RWPE1 (cell line): ENCODE results near the gene AKT3.

Experiments
- CTCF ChIA-PET: fragments of 350-600 bp; sonication (Branson Sonifier 250); formaldehyde crosslinking; extraction: SDS; loops from one replicate; lab custom pipeline; 2021; lab: Yijun Ruan, JAX
- POLR2A ChIA-PET: fragments of 400-600 bp; formaldehyde crosslinking; extraction: SDS; loops from one replicate; lab custom pipeline; 2020; ENCODE audit warnings: antibody characterized with exemption; ENCODE audit not compliant: low non-redundant PET; lab: Yijun Ruan, JAX
- DNase-seq: peaks from one replicate; pipeline ENCODE4 v3.0.0; 2012; ENCODE audit warnings: low spot score
- H3K27ac ChIP-seq: fragments of 450-650 bp; 2 replicates; pipeline ENCODE4 v1.5.1; 2017
- CTCF ChIP-seq: fragments of 450-650 bp; conservative IDR thresholded peaks from 2 replicates; pipeline ENCODE4 v1.5.1; 2017; ENCODE audit warnings: low read depth, mild to moderate bottlenecking

AKT3 gene

GRCh38 chr1:243500512-243500911 lies 349.5 kb downstream of the AKT3 start:
- ChIA-PET POLR2A (no interaction called here), CTCF (no interaction called here)
- H3K27ac ChIP-seq: no peak overlapping the region
- no peak for TF ChIP-seq CTCF
- DNase-seq: no peak

GRCh38 chr1:243499711-243500110 lies 350.3 kb downstream of the AKT3 start:
- CTCF ChIA-PET: interaction anchor here (0.6 kb wide), 1 partner anchor 238 kb away, joined by 3 read pairs; no protein-coding TSS in a partner anchor
- TF ChIP-seq CTCF: no peak
- H3K27ac ChIP-seq: no peak overlapping the region
- POLR2A ChIA-PET: no interaction called here
- no peak for DNase-seq

GRCh38 chr1:243499248-243499647 lies 350.8 kb downstream of the AKT3 start:
- CTCF ChIA-PET: interaction anchor here (0.6 kb wide), 1 partner anchor 237 kb away, joined by 3 read pairs; no protein-coding TSS in a partner anchor
- no peak for DNase-seq
- H3K27ac ChIP-seq: no peak overlapping the region
- POLR2A ChIA-PET: no interaction called here
- no peak for TF ChIP-seq CTCF

- DNase-seq: no peak
- ChIA-PET CTCF (no interaction called here), POLR2A (no interaction called here)
- no peak for TF ChIP-seq CTCF
- peak overlapping the region; percentile 18; the same call in 1 of the 2 replicates for H3K27ac ChIP-seq
Observed at GRCh38 chr1:243497939-243498681, 351.9 kb downstream of the AKT3 start.

- H3K27ac ChIP-seq: peak overlapping the region; percentile 15; the same call in 1 of the 2 replicates
- DNase-seq: no peak
- ChIA-PET POLR2A (no interaction called here), CTCF (no interaction called here)
- TF ChIP-seq CTCF: no peak
Observed at GRCh38 chr1:243496806-243497205, 353.2 kb downstream of the AKT3 start.

GRCh38 chr1:243496187-243496646 lies 353.8 kb downstream of the AKT3 start:
- POLR2A ChIA-PET: no interaction called here
- no peak for DNase-seq
- TF ChIP-seq CTCF: no peak
- H3K27ac ChIP-seq: peak overlapping the region; percentile 15; the same call in 1 of the 2 replicates
- CTCF ChIA-PET: no interaction called here
